DND-41 (cell line): ENCODE data around the gene IFT20.

Experiments
- CTCF ChIP-seq: IDR thresholded peaks from 2 replicates; pipeline ENCODE4 v1.5.1; 2012; ENCODE audit warnings: borderline replicate concordance, low read length, moderate library complexity, mild to moderate bottlenecking; ENCODE audit not compliant: poor library complexity, severe bottlenecking; ENCODE audit errors: extremely low read depth
- EZH2 ChIP-seq: IDR thresholded peaks from 3 replicates; pipeline ENCODE4 v1.6.1; 2012; ENCODE audit warnings: borderline replicate concordance, low read depth, mild to moderate bottlenecking, moderate library complexity, low read length, inconsistent platforms; ENCODE audit not compliant: severe bottlenecking

GRCh38 chr17:28340374-28340773, 5.1 kb upstream of the IFT20 start:
- no peak for TF ChIP-seq CTCF
- no peak for TF ChIP-seq EZH2
